Activated T-helper 1 cell treated with Interleukin-2 at 50 U/mL for 16 hours (primary cell): ENCODE measurements around the gene PKN3.

Source experiments
- DNase-seq: peaks from one replicate; pipeline ENCODE4 v3.0.0-alpha.2; 2020; ENCODE audit warnings: low read depth

The PKN3 gene

GRCh38 chr9:128742401-128742800 is 40.1 kb downstream of the PKN3 start:
- DNase-seq: no peak

- DNase-seq: no peak
Measured at GRCh38 chr9:128743421-128743820, 41.1 kb downstream of the PKN3 start.

GRCh38 chr9:128747241-128747640 is 44.9 kb downstream of the PKN3 start:
- no peak for DNase-seq

GRCh38 chr9:128750926-128751595 is 48.8 kb downstream of the PKN3 start:
- DNase-seq: no peak

GRCh38 chr9:128753627-128754026 is 51.3 kb downstream of the PKN3 start:
- no peak for DNase-seq

GRCh38 chr9:128757602-128758001 is 55.3 kb downstream of the PKN3 start:
- no peak for DNase-seq

GRCh38 chr9:128762671-128763449 is 60.6 kb downstream of the PKN3 start:
- DNase-seq: no peak

- DNase-seq: no peak
Measured at GRCh38 chr9:128764361-128764760, 62.1 kb downstream of the PKN3 start.

GRCh38 chr9:128765499-128765898 is 63.2 kb downstream of the PKN3 start:
- no peak for DNase-seq

GRCh38 chr9:128768606-128769005 is 66.3 kb downstream of the PKN3 start:
- no peak for DNase-seq
